Nephron (organoid): Measurements from ENCODE around the gene MACROD2.

Experiments
- H3K27ac Mint-ChIP-seq, 3 experiments: 2 replicates each; pipeline ENCODE4 v1.8.0; 2020; ENCODE audit warnings: mixed read lengths in 3 of 3, mild to moderate bottlenecking in 2 of 3, moderate library complexity in 1 of 3
- H3K27me3 Mint-ChIP-seq: 2 replicates; pipeline ENCODE4 v1.8.0; 2021; ENCODE audit warnings: low read depth, mild to moderate bottlenecking, moderate library complexity, mixed read lengths
- H3K36me3 Mint-ChIP-seq: 2 replicates; pipeline ENCODE4 v1.8.0; 2020; ENCODE audit warnings: low read depth, mixed read lengths
- H3K4me1 Mint-ChIP-seq: 2 replicates; pipeline ENCODE4 v1.8.0; 2020; ENCODE audit warnings: mixed read lengths
- H3K4me3 Mint-ChIP-seq, 3 experiments: 2 replicates each; pipeline ENCODE4 v1.8.0; 2020; ENCODE audit warnings: mild to moderate bottlenecking in 3 of 3, mixed read lengths in 3 of 3, moderate library complexity in 2 of 3
- H3K9me3 Mint-ChIP-seq: 2 replicates; pipeline ENCODE4 v1.8.0; 2020; ENCODE audit warnings: mixed read lengths
- TF ChIP-seq, protein P1 (sequence below), 3 experiments: fragments of 200-600 bp; sonication (generic); IDR thresholded peaks; one replicate each; pipeline ENCODE4 v1.5.0; 2021; ENCODE audit warnings: antibody characterized with exemption in 3 of 3; ENCODE audit not compliant: unreplicated experiment in 3 of 3

MACROD2 gene

DNA sequence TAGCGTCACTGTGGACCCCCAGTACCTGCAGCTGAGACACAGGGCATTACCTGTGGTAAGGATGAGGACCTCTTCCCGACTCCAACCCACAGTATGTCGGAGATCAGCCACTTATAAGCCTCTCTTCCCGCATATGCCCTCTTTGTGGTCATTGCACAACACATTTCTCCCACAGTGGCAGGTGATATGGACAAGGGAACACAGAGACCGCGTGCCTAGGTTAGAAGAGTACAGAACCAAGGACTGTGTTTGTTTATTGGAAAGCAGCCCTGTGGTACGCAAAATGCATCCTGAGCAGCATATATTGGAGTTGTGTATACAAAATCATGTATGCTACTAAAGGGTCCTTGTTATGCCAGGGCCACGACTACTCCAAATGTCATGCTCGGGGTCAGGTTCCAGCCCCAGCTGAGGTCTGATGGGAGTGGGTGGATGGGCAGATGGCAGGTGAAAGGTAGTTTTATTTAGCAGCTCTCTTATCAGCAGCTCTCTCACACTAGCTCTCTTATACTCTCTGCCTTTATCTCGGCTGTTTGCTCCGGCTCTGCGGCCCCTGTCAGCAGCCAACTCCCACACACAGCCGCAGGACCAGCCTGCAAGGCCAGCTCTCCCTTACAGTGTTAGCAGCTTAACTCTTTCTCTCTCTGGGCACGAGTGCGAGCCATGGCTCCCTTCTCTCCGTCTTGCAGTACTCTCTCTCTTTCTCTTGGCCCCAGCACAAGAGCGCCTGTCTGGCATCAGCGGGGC is 2009.0 kb downstream of the MACROD2 start:
- H3K27me3 Mint-ChIP-seq, result no peaks in the 10 kb centered on the region
- H3K9me3 Mint-ChIP-seq, result peaks cover 5% of the 10 kb centered on the region
- TF ChIP-seq, protein P1, sequence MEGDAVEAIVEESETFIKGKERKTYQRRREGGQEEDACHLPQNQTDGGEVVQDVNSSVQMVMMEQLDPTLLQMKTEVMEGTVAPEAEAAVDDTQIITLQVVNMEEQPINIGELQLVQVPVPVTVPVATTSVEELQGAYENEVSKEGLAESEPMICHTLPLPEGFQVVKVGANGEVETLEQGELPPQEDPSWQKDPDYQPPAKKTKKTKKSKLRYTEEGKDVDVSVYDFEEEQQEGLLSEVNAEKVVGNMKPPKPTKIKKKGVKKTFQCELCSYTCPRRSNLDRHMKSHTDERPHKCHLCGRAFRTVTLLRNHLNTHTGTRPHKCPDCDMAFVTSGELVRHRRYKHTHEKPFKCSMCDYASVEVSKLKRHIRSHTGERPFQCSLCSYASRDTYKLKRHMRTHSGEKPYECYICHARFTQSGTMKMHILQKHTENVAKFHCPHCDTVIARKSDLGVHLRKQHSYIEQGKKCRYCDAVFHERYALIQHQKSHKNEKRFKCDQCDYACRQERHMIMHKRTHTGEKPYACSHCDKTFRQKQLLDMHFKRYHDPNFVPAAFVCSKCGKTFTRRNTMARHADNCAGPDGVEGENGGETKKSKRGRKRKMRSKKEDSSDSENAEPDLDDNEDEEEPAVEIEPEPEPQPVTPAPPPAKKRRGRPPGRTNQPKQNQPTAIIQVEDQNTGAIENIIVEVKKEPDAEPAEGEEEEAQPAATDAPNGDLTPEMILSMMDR (IDR thresholded peaks at IDR 0.05; ENCODE audit: unreplicated experiment in 3 of 3), result no peak
- no peaks in the 10 kb centered on the region for H3K36me3 Mint-ChIP-seq
- H3K4me1 Mint-ChIP-seq, result peaks cover 18% of the 10 kb centered on the region
- no peak overlapping the region for H3K4me3 Mint-ChIP-seq
- peak overlapping the region in 1 of 3 experiments; percentile 3 for H3K27ac Mint-ChIP-seq

DNA sequence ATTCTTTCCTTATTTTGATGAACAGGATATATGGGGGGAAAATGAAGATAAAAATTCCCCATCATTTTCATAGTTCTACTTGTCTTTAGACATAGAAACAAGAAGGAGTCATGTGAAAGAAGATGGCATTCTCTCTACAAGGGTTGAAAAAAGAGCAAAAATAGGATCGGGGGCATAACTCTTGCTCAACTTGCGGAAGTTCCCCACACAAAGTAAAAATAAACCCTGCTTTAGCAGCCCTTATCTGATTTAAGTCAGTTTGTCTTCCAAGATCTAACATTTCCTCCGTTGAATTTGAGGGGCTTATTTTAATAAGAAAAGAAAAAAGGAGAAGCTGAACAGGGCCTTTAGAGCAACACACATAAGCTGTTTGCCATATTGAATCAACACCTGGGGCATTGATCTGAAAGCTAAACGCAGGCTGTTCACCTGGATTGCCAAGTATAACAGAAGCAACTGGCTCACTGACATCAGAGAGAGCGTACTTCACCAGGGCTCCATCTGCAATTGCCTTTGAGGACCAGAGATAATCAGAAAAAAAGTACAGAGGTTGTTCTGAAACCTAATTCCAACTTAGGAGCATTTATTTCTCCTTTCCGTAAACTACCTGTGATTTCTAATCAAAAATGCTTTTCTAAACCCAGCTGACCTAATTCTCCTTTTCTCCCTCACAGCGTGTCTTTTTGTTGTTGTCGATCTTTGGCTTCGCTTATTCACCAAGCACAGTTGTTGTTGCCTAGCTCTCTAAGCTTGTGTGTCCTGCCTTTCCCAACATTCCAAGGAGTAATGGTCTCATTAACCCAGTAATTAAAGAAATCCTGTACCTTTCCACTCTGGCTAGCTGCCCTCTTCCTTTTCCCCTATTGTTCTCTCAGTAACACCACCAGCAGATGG is 2010.0 kb downstream of the MACROD2 start:
- Mint-ChIP-seq H3K27ac (peak overlapping the region in 1 of 3 experiments; percentile 3), H3K9me3 (peaks cover 3% of the 10 kb centered on the region), H3K4me1 (peaks cover 18% of the 10 kb centered on the region)

DNA sequence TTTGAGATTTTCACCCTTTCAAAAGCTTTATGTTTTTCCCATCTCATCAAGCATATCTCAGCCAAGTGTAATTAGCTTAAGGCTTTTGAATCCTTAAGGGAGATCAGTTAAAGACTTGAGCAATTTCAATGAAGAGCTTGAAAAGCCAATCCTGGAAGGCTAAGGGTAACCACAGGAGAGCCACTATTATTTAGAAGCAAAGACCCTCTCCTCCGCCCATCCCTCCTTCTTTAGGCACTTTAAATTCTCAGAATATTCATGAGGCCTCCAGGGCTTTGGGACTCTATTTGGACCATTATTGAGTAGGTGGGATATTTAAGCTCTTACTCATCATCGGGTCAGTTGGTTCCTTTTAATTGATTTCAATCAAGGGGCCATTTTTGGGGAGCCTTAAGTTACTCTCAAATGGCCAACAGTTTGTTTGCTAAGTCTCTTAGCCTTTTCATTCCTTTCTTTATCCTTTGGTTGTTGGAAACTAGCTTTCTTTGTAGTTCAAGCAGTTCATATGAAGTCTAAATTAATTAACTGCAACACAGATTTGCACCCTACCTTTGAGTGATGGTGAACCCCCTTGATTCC is 2010.7 kb downstream of the MACROD2 start:
- H3K27ac Mint-ChIP-seq, result no peak overlapping the region
- H3K27me3 Mint-ChIP-seq, result no peaks in the 10 kb centered on the region
- no peaks in the 10 kb centered on the region for H3K9me3 Mint-ChIP-seq
- TF ChIP-seq, protein P1 (IDR thresholded peaks at IDR 0.05; ENCODE audit: unreplicated experiment in 3 of 3), result no peak
- H3K4me3 Mint-ChIP-seq, result no peak overlapping the region
- peaks cover 18% of the 10 kb centered on the region for H3K4me1 Mint-ChIP-seq
- H3K36me3 Mint-ChIP-seq, result no peaks in the 10 kb centered on the region

More for the DNA sequence above, 2010.0 kb downstream of the MACROD2 start:
- no peaks in the 10 kb centered on the region for H3K27me3 Mint-ChIP-seq
- no peak overlapping the region for H3K4me3 Mint-ChIP-seq
- TF ChIP-seq, protein P1 (IDR thresholded peaks at IDR 0.05; ENCODE audit: unreplicated experiment in 3 of 3), result no peak
- H3K36me3 Mint-ChIP-seq, result no peaks in the 10 kb centered on the region

DNA sequence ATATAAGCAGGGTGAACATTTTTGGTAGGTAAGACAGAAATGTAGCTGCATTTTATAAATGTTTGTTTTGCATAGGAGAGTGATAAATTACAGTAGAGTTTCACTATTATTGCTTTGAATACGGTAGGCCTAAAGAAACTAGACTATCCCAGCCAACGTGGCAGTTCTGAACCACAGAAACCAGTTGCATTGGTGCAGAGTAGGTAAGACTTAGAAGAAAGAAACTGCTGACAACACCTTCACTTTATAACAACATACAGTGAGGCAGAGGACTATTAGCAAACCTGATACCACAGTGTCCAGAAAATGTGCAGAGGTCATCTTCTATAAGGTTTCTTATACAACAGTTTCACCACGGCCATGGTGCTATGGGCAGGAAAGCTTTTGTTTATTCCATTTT is 2011.8 kb downstream of the MACROD2 start:
- H3K36me3 Mint-ChIP-seq, result no peaks in the 10 kb centered on the region
- no peak overlapping the region for H3K4me3 Mint-ChIP-seq
- no peaks in the 10 kb centered on the region for H3K9me3 Mint-ChIP-seq
- H3K27ac Mint-ChIP-seq, result peak overlapping the region in 1 of 3 experiments; percentile 47
- H3K27me3 Mint-ChIP-seq, result peaks cover 3% of the 10 kb centered on the region
- H3K4me1 Mint-ChIP-seq, result peaks cover 18% of the 10 kb centered on the region
- TF ChIP-seq, protein P1 (IDR thresholded peaks at IDR 0.05; ENCODE audit: unreplicated experiment in 3 of 3), result no peak

DNA sequence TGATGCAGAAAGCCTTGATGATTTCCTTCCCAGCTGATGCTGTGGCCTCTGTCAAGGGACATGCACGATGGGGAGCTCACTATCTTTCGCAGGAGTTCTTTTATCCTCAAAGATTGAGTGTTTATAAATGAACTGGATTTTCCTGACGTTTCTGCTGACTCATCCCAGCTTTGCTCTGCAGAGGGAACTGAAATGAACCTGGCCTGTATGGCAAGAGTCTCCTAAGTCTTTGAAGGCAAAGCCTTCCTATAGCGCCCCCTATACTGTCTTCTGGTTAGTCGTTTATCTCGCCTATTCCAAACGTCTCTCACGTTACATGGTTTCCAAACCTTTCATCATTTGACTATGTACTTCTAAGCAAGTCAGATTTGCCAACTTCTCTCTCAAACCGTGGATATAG is 2012.6 kb downstream of the MACROD2 start:
- Mint-ChIP-seq H3K27me3 (peaks cover 3% of the 10 kb centered on the region), H3K4me1 (peaks cover 18% of the 10 kb centered on the region), H3K9me3 (no peaks in the 10 kb centered on the region), H3K4me3 (no peak overlapping the region), H3K27ac (no peak overlapping the region), H3K36me3 (no peaks in the 10 kb centered on the region)
- TF ChIP-seq, protein P1 (IDR thresholded peaks at IDR 0.05; ENCODE audit: unreplicated experiment in 3 of 3), result no peak
